Epithelial cell of proximal tubule (primary cell): ENCODE results near the gene CACNA1C. TPM values are rescaled to one million over a fixed set of nuclear protein-coding genes. Genes with fewer than 3 reads are reported as not detected.

Experiments
- DNase-seq: peaks from one replicate; pipeline ENCODE4 v3.0.0-alpha.2; 2011; ENCODE audit warnings: low read depth
- H3K4me3 ChIP-seq: 2 replicates; pipeline ENCODE4 v1.5.1; 2011; ENCODE audit warnings: low read depth, mild to moderate bottlenecking, low read length
- total RNA-seq: library from RNA; depleted of rRNA; stranded (reverse); fragments of >200 nt; gene quantifications from 2 replicates; pipeline ENCODE4 v1.2.3, GENCODE V29; 2015
- TF ChIP-seq, protein P1 (sequence below): conservative IDR thresholded peaks from 2 replicates; pipeline ENCODE4 v1.5.1; 2012; ENCODE audit warnings: low read depth, mild to moderate bottlenecking, low read length

CACNA1C gene
- total RNA-seq, 1 donor from 2014 or later, result not detected

DNA sequence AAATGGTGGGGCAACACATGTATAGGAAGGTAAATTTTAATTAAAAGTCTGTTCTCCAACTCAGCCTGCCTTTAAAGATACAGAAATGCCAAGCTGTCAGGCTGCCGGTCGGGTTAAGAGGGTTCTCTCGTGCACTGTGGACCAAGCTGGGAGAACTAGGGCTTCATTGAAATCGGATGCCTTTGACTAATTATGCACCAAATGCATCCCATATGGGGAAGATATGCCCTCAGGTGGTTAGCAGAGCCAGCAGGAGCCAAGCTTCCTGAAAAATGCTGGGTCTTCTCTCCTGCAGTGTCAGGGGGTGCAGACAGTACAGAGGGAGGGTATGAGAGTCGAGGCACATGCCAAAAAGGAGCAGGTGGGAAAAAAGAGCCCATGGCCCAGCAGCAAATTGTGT lies 236.1 kb downstream of the CACNA1C start:
- no peak overlapping the region for H3K4me3 ChIP-seq
- TF ChIP-seq, protein P1, sequence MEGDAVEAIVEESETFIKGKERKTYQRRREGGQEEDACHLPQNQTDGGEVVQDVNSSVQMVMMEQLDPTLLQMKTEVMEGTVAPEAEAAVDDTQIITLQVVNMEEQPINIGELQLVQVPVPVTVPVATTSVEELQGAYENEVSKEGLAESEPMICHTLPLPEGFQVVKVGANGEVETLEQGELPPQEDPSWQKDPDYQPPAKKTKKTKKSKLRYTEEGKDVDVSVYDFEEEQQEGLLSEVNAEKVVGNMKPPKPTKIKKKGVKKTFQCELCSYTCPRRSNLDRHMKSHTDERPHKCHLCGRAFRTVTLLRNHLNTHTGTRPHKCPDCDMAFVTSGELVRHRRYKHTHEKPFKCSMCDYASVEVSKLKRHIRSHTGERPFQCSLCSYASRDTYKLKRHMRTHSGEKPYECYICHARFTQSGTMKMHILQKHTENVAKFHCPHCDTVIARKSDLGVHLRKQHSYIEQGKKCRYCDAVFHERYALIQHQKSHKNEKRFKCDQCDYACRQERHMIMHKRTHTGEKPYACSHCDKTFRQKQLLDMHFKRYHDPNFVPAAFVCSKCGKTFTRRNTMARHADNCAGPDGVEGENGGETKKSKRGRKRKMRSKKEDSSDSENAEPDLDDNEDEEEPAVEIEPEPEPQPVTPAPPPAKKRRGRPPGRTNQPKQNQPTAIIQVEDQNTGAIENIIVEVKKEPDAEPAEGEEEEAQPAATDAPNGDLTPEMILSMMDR, result no peak
- DNase-seq, result no peak

DNA sequence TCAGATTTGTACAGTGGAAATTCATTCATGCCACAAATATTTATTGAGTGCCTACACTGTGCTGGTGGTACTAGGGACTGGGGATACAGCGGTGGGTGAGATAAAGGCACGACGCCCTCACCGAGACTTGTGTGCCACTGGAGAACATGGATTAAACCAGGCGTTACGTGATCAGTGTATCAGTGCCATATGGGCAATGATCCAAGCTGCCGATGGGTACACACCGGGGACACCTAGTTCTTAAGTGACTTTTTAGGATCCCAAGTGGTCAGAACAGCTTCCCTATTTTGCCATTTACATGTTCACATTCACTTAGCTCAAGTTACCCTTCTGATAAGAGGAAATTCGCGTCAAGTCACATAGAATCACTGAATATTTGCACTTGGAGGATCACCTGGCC lies 236.7 kb downstream of the CACNA1C start:
- TF ChIP-seq, protein P1, result no peak
- H3K4me3 ChIP-seq, result no peak overlapping the region
- no peak for DNase-seq

DNA sequence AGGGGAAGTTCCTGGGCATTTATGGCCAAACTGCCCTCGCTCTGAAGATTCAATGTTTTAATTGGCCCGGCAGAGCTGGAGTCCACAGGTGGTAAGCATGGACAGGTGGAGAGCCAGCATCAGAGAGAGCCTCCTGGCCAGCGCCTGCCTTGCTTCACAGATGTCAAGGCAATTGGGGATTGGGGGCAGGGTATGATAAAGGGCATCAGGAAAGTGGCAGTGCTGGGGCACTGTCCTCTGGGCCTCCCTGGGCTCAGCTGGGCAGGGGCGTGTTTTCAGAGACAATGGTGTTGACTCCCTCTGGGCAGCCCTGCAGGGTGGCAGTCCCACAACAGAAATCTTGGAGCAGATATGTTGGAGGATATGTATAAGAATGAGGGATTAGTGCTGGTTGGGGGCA lies 237.3 kb downstream of the CACNA1C start:
- no peak overlapping the region for H3K4me3 ChIP-seq
- DNase-seq, result no peak
- TF ChIP-seq, protein P1, result no peak

DNA sequence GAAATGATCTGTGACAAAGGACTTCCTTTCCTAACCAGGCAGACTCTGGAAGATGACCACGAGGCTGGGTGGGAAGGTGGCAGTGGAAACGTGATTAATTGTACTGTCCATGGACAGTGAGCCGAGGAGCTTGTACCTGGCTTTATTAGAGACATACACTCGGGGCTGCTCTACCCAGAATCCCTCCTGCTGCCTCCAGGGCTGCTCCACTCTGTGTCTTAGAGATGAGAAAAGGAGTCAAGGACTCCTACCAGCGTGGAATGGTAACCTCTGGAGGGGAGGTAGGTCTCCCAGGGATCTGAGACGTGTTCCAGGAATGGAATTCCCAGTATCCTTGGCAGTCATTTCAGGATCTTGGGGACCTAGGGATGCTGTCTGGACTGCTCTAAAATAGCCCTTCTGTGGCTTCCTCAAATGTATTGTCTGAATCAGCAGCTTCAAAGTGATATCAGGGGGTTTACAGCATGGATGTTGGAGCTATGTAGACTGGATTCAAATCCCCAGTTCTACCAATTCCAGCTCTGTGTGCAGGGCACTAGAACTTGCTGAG lies 237.8 kb downstream of the CACNA1C start:
- no peak for DNase-seq
- H3K4me3 ChIP-seq, result no peak overlapping the region
- TF ChIP-seq, protein P1, result no peak

DNA sequence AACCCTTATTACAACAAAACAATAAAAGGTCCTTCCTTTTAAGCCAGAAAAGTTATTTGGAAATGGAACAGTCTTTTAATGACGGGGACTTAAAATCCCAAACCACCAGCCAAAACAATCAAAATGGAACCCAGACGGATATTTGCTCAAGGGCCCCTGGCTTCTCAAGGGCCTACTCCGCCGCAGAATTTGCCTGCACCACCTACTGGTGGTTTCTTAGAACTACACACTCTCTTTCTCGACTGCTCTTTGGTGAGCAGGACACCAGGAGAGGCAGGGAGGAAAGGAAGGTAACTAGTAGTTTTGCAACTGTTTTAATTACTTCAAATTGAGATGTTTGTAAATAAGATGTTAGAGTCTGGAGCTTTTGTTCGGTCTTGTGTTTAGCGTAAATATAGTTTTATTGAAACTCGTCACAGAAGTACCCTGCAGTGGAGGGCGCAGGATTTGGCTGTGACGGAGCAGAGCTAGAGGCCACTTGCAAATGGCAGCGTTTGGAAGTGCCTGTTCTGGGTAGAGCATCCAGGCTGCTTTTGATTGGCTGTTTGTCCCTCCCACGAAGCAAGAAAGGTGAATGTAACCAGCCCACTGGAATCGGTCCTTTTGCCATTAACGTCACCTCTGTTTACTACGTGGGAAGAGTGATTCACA lies 238.5 kb downstream of the CACNA1C start:
- TF ChIP-seq, protein P1, result peak; percentile 86
- no peak for DNase-seq
- no peak overlapping the region for H3K4me3 ChIP-seq

DNA sequence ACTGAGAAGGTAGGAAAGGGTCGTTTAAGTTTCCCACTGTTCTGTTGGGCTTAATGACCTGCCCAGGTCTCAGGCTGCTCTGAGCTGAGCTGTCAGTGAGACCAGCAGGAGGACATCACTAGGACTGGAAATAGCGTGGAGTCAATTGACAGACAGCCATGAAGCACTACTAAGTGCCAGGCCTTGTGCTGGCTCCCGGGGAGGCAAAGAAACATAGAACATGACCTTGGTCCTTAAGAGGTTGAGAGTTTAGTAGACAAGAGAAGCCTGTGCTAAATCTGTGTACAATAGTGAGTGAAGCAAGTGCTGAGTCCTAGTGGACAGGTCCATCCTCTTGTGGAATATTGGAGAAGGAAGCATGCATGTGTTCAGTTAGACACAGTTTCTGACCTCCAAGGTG lies 239.2 kb downstream of the CACNA1C start:
- TF ChIP-seq, protein P1, result no peak
- DNase-seq, result no peak
- no peak overlapping the region for H3K4me3 ChIP-seq

DNA sequence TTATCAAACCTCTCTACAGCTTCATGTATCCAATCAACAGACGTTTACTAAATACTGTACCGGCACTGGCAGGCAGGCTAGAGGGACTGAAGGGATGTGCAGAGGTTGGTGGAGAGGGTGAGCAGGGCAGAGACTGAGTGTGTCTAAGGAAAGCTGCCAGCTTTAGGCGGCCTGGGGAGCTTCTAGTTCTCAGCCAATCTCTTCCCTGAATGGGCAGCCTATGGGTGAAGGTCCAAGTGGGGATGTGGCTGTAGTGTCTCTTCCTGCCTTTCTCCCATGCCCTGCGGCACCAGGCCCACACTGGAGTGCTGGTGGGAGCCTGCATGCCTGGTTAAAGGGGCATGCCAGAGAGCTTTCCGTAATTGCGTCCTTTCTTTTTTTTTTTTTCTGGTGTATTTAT lies 239.8 kb downstream of the CACNA1C start:
- no peak overlapping the region for H3K4me3 ChIP-seq
- no peak for DNase-seq
- TF ChIP-seq, protein P1, result no peak
